ENCODE measurements around the gene FIBCD1. TPM values are rescaled to one million over a fixed set of nuclear protein-coding genes. Genes with fewer than 3 reads are reported as not detected.

The FIBCD1 gene
- total RNA-seq, 1 donor from 2014 or later = 0.59 TPM

- no peak for ATAC-seq (ENCODE audit: poor library complexity)
- no peak for DNase-seq
- intact Hi-C loops (cut with DNase I) = no loop called here
Observed at GRCh38 chr9:130905125-130905901, 33.7 kb downstream of the FIBCD1 start.

GRCh38 chr9:130904070-130905044 lies 34.7 kb downstream of the FIBCD1 start:
- no peak for ATAC-seq (ENCODE audit: poor library complexity)
- no peak for DNase-seq
- intact Hi-C loops (cut with DNase I) = no loop called here

- ATAC-seq (ENCODE audit: poor library complexity) = no peak
- intact Hi-C loops (cut with DNase I) = no loop called here
- no peak for DNase-seq
Observed at GRCh38 chr9:130903194-130904069, 35.6 kb downstream of the FIBCD1 start.

GRCh38 chr9:130902204-130903185 lies 36.6 kb downstream of the FIBCD1 start:
- intact Hi-C loops (cut with DNase I) = no loop called here
- ATAC-seq (ENCODE audit: poor library complexity) = no peak

GRCh38 chr9:130901498-130902203 lies 37.4 kb downstream of the FIBCD1 start:
- DNase-seq = no peak
- no peak for ATAC-seq (ENCODE audit: poor library complexity)
- intact Hi-C loops (cut with DNase I) = no loop called here

More at GRCh38 chr9:130902204-130903185, 36.6 kb downstream of the FIBCD1 start:
- DNase-seq = no peak

GRCh38 chr9:130900701-130901497 lies 38.1 kb downstream of the FIBCD1 start:
- DNase-seq (no peak), ATAC-seq (ENCODE audit: poor library complexity) (no peak)
- intact Hi-C loops (cut with DNase I) = no loop called here

- no peak for DNase-seq
- ATAC-seq (ENCODE audit: poor library complexity) = no peak
- intact Hi-C loops (cut with DNase I) = no loop called here
Observed at GRCh38 chr9:130899051-130899748, 39.8 kb downstream of the FIBCD1 start.

- intact Hi-C loops (cut with DNase I) = no loop called here
- DNase-seq (no peak), ATAC-seq (ENCODE audit: poor library complexity) (no peak)
Observed at GRCh38 chr9:130898552-130898852, 40.5 kb downstream of the FIBCD1 start.

GRCh38 chr9:130897848-130898551 lies 41.0 kb downstream of the FIBCD1 start:
- no peak for DNase-seq
- ATAC-seq (ENCODE audit: poor library complexity) = no peak

GRCh38 chr9:130897105-130897751 lies 41.8 kb downstream of the FIBCD1 start:
- intact Hi-C loops (cut with DNase I) = no loop called here
- DNase-seq = no peak
- no peak for ATAC-seq (ENCODE audit: poor library complexity)

More at GRCh38 chr9:130897848-130898551, 41.0 kb downstream of the FIBCD1 start:
- intact Hi-C loops (cut with DNase I) = no loop called here

- no peak for DNase-seq
- intact Hi-C loops (cut with DNase I) = no loop called here
- ATAC-seq (ENCODE audit: poor library complexity) = no peak
Observed at GRCh38 chr9:130896233-130897014, 42.6 kb downstream of the FIBCD1 start, which contains the start of gene QRFP. TSS of gene QRFP (minus strand) at chr9:130896812. CDS start at chr9:130893838, 2,974 bp downstream.

GRCh38 chr9:130895481-130896232 lies 43.4 kb downstream of the FIBCD1 start:
- intact Hi-C loops (cut with DNase I) = no loop called here
- DNase-seq = no peak
- peak; percentile 28 for ATAC-seq (ENCODE audit: poor library complexity)

- DNase-seq = no peak
- ATAC-seq (ENCODE audit: poor library complexity) = no peak
- intact Hi-C loops (cut with DNase I) = no loop called here
Observed at GRCh38 chr9:130895038-130895437, 44.0 kb downstream of the FIBCD1 start.
